ENCODE measurements around the gene TGFBR2. TPM values are rescaled to one million over a fixed set of nuclear protein-coding genes. Genes with fewer than 3 reads are reported as not detected.
A peak's percentile ranks its signal among the peaks of the same experiment; 100 is the strongest.

Gene TGFBR2
- total and polyA plus RNA-seq, 2 experiments from 2014 or later, result 42.2 to 52.8 TPM

GRCh38 chr3:30646181-30646876 lies 39.9 kb downstream of the TGFBR2 start:
- TF ChIP-seq EZH2 (IDR thresholded peaks at IDR 0.05; ENCODE audit: borderline replicate concordance), result no peak
- TF ChIP-seq EZH2phosphoT487 (IDR thresholded peaks at IDR 0.05; ENCODE audit: low read depth, severe bottlenecking, unreplicated experiment), result no peak
- no peak for TF ChIP-seq CTCF (IDR thresholded peaks at IDR 0.05; ENCODE audit: poor library complexity)

GRCh38 chr3:30646961-30647752 lies 40.8 kb downstream of the TGFBR2 start:
- TF ChIP-seq EZH2 (IDR thresholded peaks at IDR 0.05; ENCODE audit: borderline replicate concordance) (no peak), CTCF (IDR thresholded peaks at IDR 0.05; ENCODE audit: poor library complexity) (no peak), EZH2phosphoT487 (IDR thresholded peaks at IDR 0.05; ENCODE audit: low read depth, severe bottlenecking, unreplicated experiment) (no peak)
- DNase-seq (ENCODE audit: low spot score), result no peak
- Histone ChIP-seq H3K27me3 (no peaks in the 10 kb centered on the region), H3K4me2 (no peak overlapping the region), H3K9me3 (ENCODE audit: low read depth) (no peaks in the 10 kb centered on the region), H3K27ac (no peak overlapping the region), H2AFZ (no peak overlapping the region), H3K9me2 (replicated peaks; ENCODE audit: insufficient read depth) (no peaks in the 10 kb centered on the region), H4K20me1 (ENCODE audit: insufficient read depth, poor library complexity, severe bottlenecking) (no peaks in the 10 kb centered on the region), H3K4me1 (ENCODE audit: insufficient read depth) (peaks cover 6% of the 10 kb centered on the region), H3K36me3 (replicated peaks; ENCODE audit: insufficient read depth, low read depth) (no peaks in the 10 kb centered on the region), H3K4me3 (no peak overlapping the region), H3K79me2 (peaks cover 32% of the 10 kb centered on the region)
- WGBS (ENCODE audit: low lambda C conversion rate, missing lambda C conversion rate), result 95% methylated on average over 5 of the region's 5 CpGs

More at GRCh38 chr3:30646181-30646876, 39.9 kb downstream of the TGFBR2 start:
- H3K79me2 ChIP-seq, result peaks cover 40% of the 10 kb centered on the region
- no peaks in the 10 kb centered on the region for H3K9me3 ChIP-seq (ENCODE audit: low read depth)
- H2AFZ ChIP-seq, result no peak overlapping the region
- no peaks in the 10 kb centered on the region for H3K36me3 ChIP-seq (replicated peaks; ENCODE audit: insufficient read depth, low read depth)
- 95% methylated on average over 5 of the region's 5 CpGs for WGBS (ENCODE audit: low lambda C conversion rate, missing lambda C conversion rate)
- no peak overlapping the region for H3K4me3 ChIP-seq
- H3K4me2 ChIP-seq, result no peak overlapping the region
- H3K9me2 ChIP-seq (replicated peaks; ENCODE audit: insufficient read depth), result no peaks in the 10 kb centered on the region
- H4K20me1 ChIP-seq (ENCODE audit: insufficient read depth, poor library complexity, severe bottlenecking), result no peaks in the 10 kb centered on the region
- no peak overlapping the region for H3K27ac ChIP-seq
- H3K4me1 ChIP-seq (ENCODE audit: insufficient read depth), result peaks cover 6% of the 10 kb centered on the region
- H3K27me3 ChIP-seq, result no peaks in the 10 kb centered on the region
- DNase-seq (ENCODE audit: low spot score), result no peak

GRCh38 chr3:30648670-30649357 lies 42.4 kb downstream of the TGFBR2 start:
- no peaks in the 10 kb centered on the region for H3K9me3 ChIP-seq (ENCODE audit: low read depth)
- no peak overlapping the region for H3K4me2 ChIP-seq
- TF ChIP-seq EZH2 (IDR thresholded peaks at IDR 0.05; ENCODE audit: borderline replicate concordance) (no peak), EZH2phosphoT487 (IDR thresholded peaks at IDR 0.05; ENCODE audit: low read depth, severe bottlenecking, unreplicated experiment) (no peak), CTCF (IDR thresholded peaks at IDR 0.05; ENCODE audit: poor library complexity) (no peak)
- peak overlapping the region; percentile 1 for H3K27ac ChIP-seq
- WGBS (ENCODE audit: low lambda C conversion rate, missing lambda C conversion rate), result 95% methylated on average over 5 of the region's 5 CpGs
- H3K79me2 ChIP-seq, result peaks cover 16% of the 10 kb centered on the region
- H3K9me2 ChIP-seq (replicated peaks; ENCODE audit: insufficient read depth), result no peaks in the 10 kb centered on the region
- no peaks in the 10 kb centered on the region for H4K20me1 ChIP-seq (ENCODE audit: insufficient read depth, poor library complexity, severe bottlenecking)
- H3K4me1 ChIP-seq (ENCODE audit: insufficient read depth), result peaks cover 6% of the 10 kb centered on the region
- no peaks in the 10 kb centered on the region for H3K36me3 ChIP-seq (replicated peaks; ENCODE audit: insufficient read depth, low read depth)
- no peak for DNase-seq (ENCODE audit: low spot score)
- H3K27me3 ChIP-seq, result no peaks in the 10 kb centered on the region
- H3K4me3 ChIP-seq, result no peak overlapping the region
- no peak overlapping the region for H2AFZ ChIP-seq
